Renal pelvis (tissue), 4 donors: ENCODE data around the gene SLAMF1. TPM values are rescaled to one million over a fixed set of nuclear protein-coding genes. Genes with fewer than 3 reads are reported as not detected.
"Not testable (repeated sequence)": the region's sequence is repeated elsewhere in the genome, so short reads cannot be mapped to it uniquely, and the experiment has no call there.

Experiments
- DNase-seq: peaks from one replicate; pipeline ENCODE4 v3.0.0-alpha.2; 2013
- polyA plus RNA-seq, 3 donors: library from polyadenylated mRNA; unstranded; fragments of 120-200 nt; gene quantifications; one replicate each; pipeline ENCODE4 v1.2.1, GENCODE V29; 2013; ENCODE audit not compliant: insufficient read length in 3 of 3

SLAMF1 gene
- polyA plus RNA-seq, 3 donors: 0.13 TPM; not detected in 1

DNA sequence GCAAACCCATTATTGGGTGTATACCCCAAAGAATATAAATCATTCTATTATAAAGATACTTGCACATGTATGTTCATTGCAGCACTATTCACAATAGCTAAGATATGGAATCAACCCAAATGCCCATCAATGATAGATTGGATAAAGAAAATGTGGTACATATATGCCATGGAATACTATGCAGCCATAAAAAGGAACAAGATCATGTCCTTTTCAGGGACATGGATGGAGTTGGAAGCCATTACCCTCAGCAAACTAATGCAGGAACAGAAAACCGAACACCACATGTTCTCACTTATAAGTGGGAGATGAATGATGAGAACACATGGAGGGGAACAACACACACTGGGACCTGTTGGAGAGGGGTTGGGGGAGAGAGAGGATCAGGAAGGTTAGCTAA lies 83.6 kb downstream of the SLAMF1 start:
- DNase-seq: not testable (repeated sequence)

GRCh38 chr1:160562745-160563144 lies 84.1 kb downstream of the SLAMF1 start:
- DNase-seq: not testable (repeated sequence)

DNA sequence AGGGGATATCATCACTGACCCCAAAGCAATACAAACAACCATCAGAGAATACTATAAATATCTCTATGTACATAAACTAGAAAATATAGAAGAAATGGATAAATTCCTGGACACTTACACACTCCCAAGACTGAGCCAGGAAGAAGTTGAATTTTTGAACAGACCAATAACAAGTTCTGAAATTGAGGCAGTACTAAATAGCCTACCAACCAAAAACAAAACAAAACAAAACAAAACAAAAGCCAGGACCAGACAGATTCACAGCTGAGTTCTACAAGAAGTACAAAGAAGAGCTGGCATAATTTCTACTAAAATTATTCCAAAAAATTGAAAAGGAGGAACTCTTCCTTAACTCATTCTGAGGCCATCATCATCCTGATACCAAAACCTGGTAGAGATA lies 86.0 kb downstream of the SLAMF1 start:
- no peak for DNase-seq

- no peak for DNase-seq
Observed at GRCh38 chr1:160560045-160560705, 86.7 kb downstream of the SLAMF1 start.

GRCh38 chr1:160559437-160559836 lies 87.4 kb downstream of the SLAMF1 start:
- DNase-seq: not testable (repeated sequence)

GRCh38 chr1:160558660-160559380 lies 88.0 kb downstream of the SLAMF1 start:
- no peak for DNase-seq

Other genes with a start within 250 kb of the SLAMF1 start
- 10 to 100 TPM; 33.2 to 39.2 (median 38.4) TPM for gene VANGL2, start 246.5 kb downstream of the SLAMF1 start, polyA plus RNA-seq
- under 1 TPM; 0.09 to 0.30 (median 0.17) TPM for gene SLAMF6, start 123.8 kb downstream of the SLAMF1 start, polyA plus RNA-seq
- 1 to 10 TPM in 2 of 3 donors, under 1 TPM in 1; 0.98 to 1.1 (median 1.0) TPM for gene CD84, start 67.5 kb downstream of the SLAMF1 start, polyA plus RNA-seq
- 1 to 10 TPM; 1.3 to 1.5 (median 1.5) TPM for gene CD48, start 64.8 kb upstream of the SLAMF1 start, polyA plus RNA-seq
- under 1 TPM; 0.30 to 0.43 (median 0.36) TPM for gene SLAMF7, start 92.2 kb upstream of the SLAMF1 start, polyA plus RNA-seq
- under 1 TPM; 0.07 to 0.20 (median 0.14) TPM for gene LY9, start 149.1 kb upstream of the SLAMF1 start, polyA plus RNA-seq
- gene CD244, start 215.8 kb upstream of the SLAMF1 start, polyA plus RNA-seq: under 1 TPM; 0.22 to 0.43 (median 0.23) TPM
- gene ITLN1, start 238.1 kb upstream of the SLAMF1 start, polyA plus RNA-seq: 1 to 10 TPM; 1.4 to 5.1 (median 2.7) TPM